Measurements from ENCODE around the gene CALD1. TPM values are rescaled to one million over a fixed set of nuclear protein-coding genes. Genes with fewer than 3 reads are reported as not detected.

The CALD1 gene
- polyA plus RNA-seq, 1 donor from 2014 or later = 8.0 TPM

DNA sequence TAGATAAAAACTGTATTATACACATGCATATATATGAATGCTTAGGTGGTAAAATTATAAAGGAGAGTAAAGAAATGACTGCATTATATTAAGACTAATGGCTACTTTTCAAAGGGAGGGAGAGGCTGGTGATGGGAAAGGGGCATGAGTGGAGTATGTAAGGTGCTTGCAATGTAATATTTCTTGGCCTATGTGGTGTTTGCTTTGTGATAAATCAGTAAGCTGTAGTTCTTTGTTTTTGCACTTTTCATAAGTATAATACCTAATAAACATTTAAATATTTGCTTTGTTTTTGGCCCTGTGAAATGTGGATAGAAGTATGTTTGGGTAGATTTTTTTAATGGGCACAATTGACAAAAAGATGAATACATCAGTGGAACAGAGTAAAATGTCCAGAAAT lies 232.8 kb downstream of the CALD1 start:
- H3F3A ChIP-seq (ENCODE audit: insufficient read depth, low read length, poor library complexity, severe bottlenecking) = no peaks in the 10 kb centered on the region

More for the DNA sequence above, 232.8 kb downstream of the CALD1 start:
- no peak overlapping the region for H2AFZ ChIP-seq (ENCODE audit: low read depth, low read length)
- no peaks in the 10 kb centered on the region for H3K79me2 ChIP-seq (replicated peaks; ENCODE audit: insufficient read depth, low read length)
- no peaks in the 10 kb centered on the region for H3K9me2 ChIP-seq (ENCODE audit: insufficient read depth, low read length)
- H3K9ac ChIP-seq (ENCODE audit: low read length) = no peak overlapping the region
- no peaks in the 10 kb centered on the region for H3K36me3 ChIP-seq (ENCODE audit: insufficient read depth, low read length)
- no peak for TF ChIP-seq EZH2 (IDR thresholded peaks at IDR 0.05; ENCODE audit: borderline replicate concordance, insufficient read depth, low read length, poor library complexity, severe bottlenecking)
- TF ChIP-seq, protein P1, sequence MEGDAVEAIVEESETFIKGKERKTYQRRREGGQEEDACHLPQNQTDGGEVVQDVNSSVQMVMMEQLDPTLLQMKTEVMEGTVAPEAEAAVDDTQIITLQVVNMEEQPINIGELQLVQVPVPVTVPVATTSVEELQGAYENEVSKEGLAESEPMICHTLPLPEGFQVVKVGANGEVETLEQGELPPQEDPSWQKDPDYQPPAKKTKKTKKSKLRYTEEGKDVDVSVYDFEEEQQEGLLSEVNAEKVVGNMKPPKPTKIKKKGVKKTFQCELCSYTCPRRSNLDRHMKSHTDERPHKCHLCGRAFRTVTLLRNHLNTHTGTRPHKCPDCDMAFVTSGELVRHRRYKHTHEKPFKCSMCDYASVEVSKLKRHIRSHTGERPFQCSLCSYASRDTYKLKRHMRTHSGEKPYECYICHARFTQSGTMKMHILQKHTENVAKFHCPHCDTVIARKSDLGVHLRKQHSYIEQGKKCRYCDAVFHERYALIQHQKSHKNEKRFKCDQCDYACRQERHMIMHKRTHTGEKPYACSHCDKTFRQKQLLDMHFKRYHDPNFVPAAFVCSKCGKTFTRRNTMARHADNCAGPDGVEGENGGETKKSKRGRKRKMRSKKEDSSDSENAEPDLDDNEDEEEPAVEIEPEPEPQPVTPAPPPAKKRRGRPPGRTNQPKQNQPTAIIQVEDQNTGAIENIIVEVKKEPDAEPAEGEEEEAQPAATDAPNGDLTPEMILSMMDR (IDR thresholded peaks at IDR 0.05; ENCODE audit: poor library complexity, severe bottlenecking) = no peak
- no peaks in the 10 kb centered on the region for H3K9me3 ChIP-seq (ENCODE audit: low read length)
- H3K27ac ChIP-seq (ENCODE audit: low read length) = no peak overlapping the region
- no peaks in the 10 kb centered on the region for H3K27me3 ChIP-seq (ENCODE audit: insufficient read depth, low read depth, low read length)
- H3K4me3 ChIP-seq (ENCODE audit: low read length) = no peak overlapping the region
- H4K20me1 ChIP-seq (ENCODE audit: insufficient read depth) = no peaks in the 10 kb centered on the region
- no peak overlapping the region for H3K4me2 ChIP-seq (ENCODE audit: low read length)

Small RNAs within 50 kb of the gene (small RNA-seq; reads per million reads assigned to genes)
- gene TUBB3P2 = 0 reads per million in 3 experiments

Other genes starting within 250 kb of the CALD1 start
- gene AKR1B15, start 230.5 kb upstream of the CALD1 start, polyA plus RNA-seq = not detected in 2 replicates
- gene BPGM, start 132.8 kb upstream of the CALD1 start, polyA plus RNA-seq = 47.5 and 57.4 TPM in 2 replicates
- gene AGBL3, start 206.9 kb downstream of the CALD1 start, polyA plus RNA-seq = 7.5 and 9.5 TPM in 2 replicates